HEK293T (cell line): Measurements from ENCODE around the gene GRIK4.
A peak's percentile ranks its signal among the peaks of the same experiment; 100 is the strongest.

Experiments used
- CTCF ChIA-PET: fragments of 350-600 bp; formaldehyde crosslinking; extraction: SDS; loops from one replicate; lab custom pipeline; 2021; ENCODE audit warnings: antibody characterized with exemption, inconsistent platforms; lab: Yijun Ruan, JAX
- POLR2A ChIA-PET: fragments of 350-600 bp; formaldehyde crosslinking; extraction: SDS; loops from one replicate; lab custom pipeline; 2020; ENCODE audit warnings: antibody characterized with exemption, inconsistent platforms; lab: Yijun Ruan, JAX
- DNase-seq: peaks from one replicate; pipeline ENCODE4 v3.0.0; 2012; ENCODE audit warnings: mixed read lengths; ENCODE audit errors: extremely low spot score
- ARNT ChIP-seq: fragments of 450-650 bp; IDR thresholded peaks from 2 replicates; pipeline ENCODE4 v1.6.1; 2017; ENCODE audit warnings: mild to moderate bottlenecking
- BHLHE40 ChIP-seq: fragments of 450-650 bp; IDR thresholded peaks from 2 replicates; pipeline ENCODE4 v1.6.1; 2016; ENCODE audit warnings: mild to moderate bottlenecking, moderate library complexity, borderline replicate concordance
- CTBP1 ChIP-seq: fragments of 450-650 bp; IDR thresholded peaks from 2 replicates; pipeline ENCODE4 v1.6.1; 2016; ENCODE audit warnings: borderline replicate concordance
- ELF4 ChIP-seq: fragments of 450-650 bp; IDR thresholded peaks from 2 replicates; pipeline ENCODE4 v1.6.1; 2017; ENCODE audit warnings: antibody characterized with exemption
- FOXA1 ChIP-seq: fragments of 450-650 bp; IDR thresholded peaks from 2 replicates; pipeline ENCODE4 v1.6.1; 2016; ENCODE audit warnings: mild to moderate bottlenecking
- FOXK2 ChIP-seq: fragments of 450-650 bp; IDR thresholded peaks from 2 replicates; pipeline ENCODE4 v1.6.1; 2016; ENCODE audit warnings: mild to moderate bottlenecking
- FOXM1 ChIP-seq: fragments of 450-650 bp; IDR thresholded peaks from 2 replicates; pipeline ENCODE4 v1.6.1; 2017; ENCODE audit warnings: mild to moderate bottlenecking, borderline replicate concordance
- HDGF ChIP-seq: fragments of 450-650 bp; IDR thresholded peaks from 2 replicates; pipeline ENCODE4 v1.6.1; 2017; ENCODE audit warnings: antibody characterized with exemption, borderline replicate concordance
- L3MBTL2 ChIP-seq: fragments of 450-650 bp; conservative IDR thresholded peaks from 2 replicates; pipeline ENCODE4 v1.6.1; 2016; ENCODE audit warnings: mild to moderate bottlenecking
- LEF1 ChIP-seq: fragments of 450-650 bp; IDR thresholded peaks from 2 replicates; pipeline ENCODE4 v1.6.1; 2017; ENCODE audit warnings: mild to moderate bottlenecking, borderline replicate concordance
- NFRKB ChIP-seq: fragments of 450-650 bp; IDR thresholded peaks from 2 replicates; pipeline ENCODE4 v1.6.1; 2016; ENCODE audit warnings: mild to moderate bottlenecking, moderate library complexity
- PKNOX1 ChIP-seq: fragments of 450-650 bp; IDR thresholded peaks from 2 replicates; pipeline ENCODE4 v1.6.1; 2016
- SP1 ChIP-seq: fragments of 450-650 bp; IDR thresholded peaks from 2 replicates; pipeline ENCODE4 v1.6.1; 2017
- SUZ12 ChIP-seq: fragments of 450-650 bp; IDR thresholded peaks from 2 replicates; pipeline ENCODE4 v1.6.1; 2016; ENCODE audit warnings: mild to moderate bottlenecking
- TARDBP ChIP-seq: fragments of 450-650 bp; IDR thresholded peaks from 2 replicates; pipeline ENCODE4 v1.6.1; 2016
- ZNF384 ChIP-seq: fragments of 450-650 bp; IDR thresholded peaks from 2 replicates; pipeline ENCODE4 v1.6.1; 2016

The GRIK4 gene

DNA sequence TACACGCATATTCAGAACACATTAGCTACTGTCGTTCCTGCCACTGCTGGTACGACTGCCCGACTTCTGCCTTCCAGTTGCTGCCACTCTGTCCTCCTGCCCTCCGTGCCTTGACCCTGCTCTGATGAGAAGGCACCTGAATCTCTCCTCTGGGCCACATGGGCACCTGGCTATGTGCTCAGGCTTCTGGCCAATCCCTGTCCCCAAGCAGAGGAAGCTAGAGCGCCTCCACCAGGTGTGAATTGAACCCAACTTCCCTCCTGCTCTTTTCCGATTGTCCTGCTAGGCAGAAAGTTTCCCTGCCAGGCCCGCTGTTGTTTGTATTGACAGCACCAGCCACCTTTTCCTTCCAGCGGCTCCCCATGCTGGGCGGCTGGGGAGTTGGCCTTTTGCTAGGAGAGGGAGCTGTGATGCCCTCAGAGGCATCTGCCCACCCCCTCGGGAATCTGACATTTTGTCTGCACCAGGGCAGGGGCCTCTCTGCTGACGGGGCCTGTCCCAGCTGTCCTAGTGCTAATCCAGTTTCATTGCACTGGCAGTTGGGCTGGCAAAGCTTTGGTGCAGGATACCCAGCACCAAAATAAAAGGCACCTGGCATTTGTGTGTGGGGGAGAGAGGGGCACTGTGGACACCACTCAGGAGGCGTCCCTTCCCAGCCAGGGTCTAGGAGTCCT is 118.0 kb downstream of the GRIK4 start:
- CTCF ChIA-PET, result interaction anchor here (1.8 kb wide), 1 partner anchor 56 kb away, joined by 4 read pairs; no protein-coding TSS in a partner anchor

DNA sequence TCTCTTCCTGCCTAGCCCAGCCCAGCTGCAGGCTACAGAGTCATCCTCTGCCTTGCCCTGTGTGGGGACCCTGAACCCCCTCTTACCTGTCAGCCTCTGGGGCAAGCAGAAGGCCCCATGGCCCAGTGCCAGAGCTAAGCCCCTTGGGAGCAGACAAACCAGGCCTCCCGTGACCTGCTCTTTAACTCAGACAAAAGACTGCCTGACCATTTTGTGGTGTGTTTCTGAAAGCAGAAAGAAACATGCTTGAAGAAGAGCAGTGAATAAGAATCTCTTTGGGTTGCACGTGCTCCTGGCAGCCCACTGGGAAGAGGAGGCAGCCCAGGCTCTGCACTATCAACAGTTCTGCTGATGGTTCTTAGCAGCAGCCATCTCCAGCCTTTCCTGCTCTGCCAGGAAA is 118.6 kb downstream of the GRIK4 start:
- DNase-seq, result no peak
- ChIA-PET CTCF (interaction anchor here (1.8 kb wide), 1 partner anchor 55 kb away, joined by 4 read pairs; no protein-coding TSS in a partner anchor), POLR2A (no interaction called here)
- TF ChIP-seq FOXA1 (no peak), CTBP1 (no peak), ARNT (no peak), BHLHE40 (no peak), ELF4 (no peak), SUZ12 (no peak), TARDBP (no peak), NFRKB (no peak), FOXM1 (no peak), PKNOX1 (no peak), L3MBTL2 (no peak), FOXK2 (no peak), HDGF (no peak), ZNF384 (no peak), SP1 (no peak), LEF1 (no peak)

More for the DNA sequence above, 118.0 kb downstream of the GRIK4 start:
- POLR2A ChIA-PET, result no interaction called here
- no peak for TF ChIP-seq SUZ12
- no peak for TF ChIP-seq HDGF
- TF ChIP-seq NFRKB, result no peak
- TF ChIP-seq ZNF384, result no peak
- no peak for TF ChIP-seq FOXK2
- TF ChIP-seq FOXA1, result no peak
- no peak for TF ChIP-seq L3MBTL2
- TF ChIP-seq ARNT, result no peak
- TF ChIP-seq LEF1, result no peak
- no peak for TF ChIP-seq ELF4
- TF ChIP-seq TARDBP, result no peak
- no peak for TF ChIP-seq SP1
- TF ChIP-seq BHLHE40, result no peak
- no peak for TF ChIP-seq FOXM1
- no peak for TF ChIP-seq CTBP1
- TF ChIP-seq PKNOX1, result no peak
- DNase-seq, result no peak

DNA sequence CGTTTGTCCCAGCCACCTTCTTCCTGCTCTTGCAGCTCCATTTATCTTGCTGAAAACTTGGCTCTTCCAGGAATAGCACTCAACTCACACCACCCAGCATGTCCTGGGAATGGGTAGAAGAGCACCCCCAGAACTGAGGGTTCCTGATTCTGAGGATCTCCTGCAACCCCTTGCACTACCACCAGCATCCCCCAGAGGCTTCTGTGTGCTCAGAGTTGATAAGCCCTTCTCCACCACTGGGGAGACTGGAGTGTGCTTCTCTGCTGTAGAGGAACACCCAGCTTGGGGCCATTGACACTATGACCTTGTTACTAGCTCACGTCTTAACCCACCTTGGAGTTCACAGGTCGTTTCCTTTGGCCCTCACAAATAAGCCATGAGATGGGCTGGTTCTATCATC is 121.0 kb downstream of the GRIK4 start:
- POLR2A ChIA-PET, result no interaction called here
- peak; percentile 31 for DNase-seq

GRCh38 chr11:120633616-120634393 is 122.3 kb downstream of the GRIK4 start:
- DNase-seq, result no peak
- ChIA-PET POLR2A (no interaction called here), CTCF (no interaction called here)
- TF ChIP-seq SP1 (no peak), ZNF384 (no peak), BHLHE40 (no peak), FOXM1 (no peak), NFRKB (no peak), ELF4 (no peak), TARDBP (no peak), HDGF (no peak), FOXK2 (no peak), SUZ12 (no peak), PKNOX1 (no peak), CTBP1 (no peak), LEF1 (no peak), L3MBTL2 (no peak), FOXA1 (no peak), ARNT (no peak)

More for the DNA sequence above, 121.0 kb downstream of the GRIK4 start:
- TF ChIP-seq FOXA1, result no peak
- TF ChIP-seq BHLHE40, result no peak
- TF ChIP-seq PKNOX1, result no peak
- TF ChIP-seq CTBP1, result no peak
- TF ChIP-seq L3MBTL2, result no peak
- TF ChIP-seq SUZ12, result no peak
- no peak for TF ChIP-seq ELF4
- no peak for TF ChIP-seq TARDBP
- no peak for TF ChIP-seq ARNT
- TF ChIP-seq FOXK2, result no peak
- no peak for TF ChIP-seq LEF1
- TF ChIP-seq NFRKB, result no peak
- TF ChIP-seq ZNF384, result no peak
- no peak for TF ChIP-seq SP1
- no peak for TF ChIP-seq HDGF
- TF ChIP-seq FOXM1, result no peak
- CTCF ChIA-PET, result interaction anchor here (0.6 to 1.2 kb wide), 3 partner anchors 27 to 127 kb away, joined by 3 read pairs; no protein-coding TSS in a partner anchor
